Measurements from ENCODE around the gene CHD9. TPM values are rescaled to one million over a fixed set of nuclear protein-coding genes. Genes with fewer than 3 reads are reported as not detected.
A peak's percentile ranks its signal among the peaks of the same experiment; 100 is the strongest.
"Not testable (repeated sequence)": the region's sequence is repeated elsewhere in the genome, so short reads cannot be mapped to it uniquely, and the experiment has no call there.

Gene CHD9, protein sequence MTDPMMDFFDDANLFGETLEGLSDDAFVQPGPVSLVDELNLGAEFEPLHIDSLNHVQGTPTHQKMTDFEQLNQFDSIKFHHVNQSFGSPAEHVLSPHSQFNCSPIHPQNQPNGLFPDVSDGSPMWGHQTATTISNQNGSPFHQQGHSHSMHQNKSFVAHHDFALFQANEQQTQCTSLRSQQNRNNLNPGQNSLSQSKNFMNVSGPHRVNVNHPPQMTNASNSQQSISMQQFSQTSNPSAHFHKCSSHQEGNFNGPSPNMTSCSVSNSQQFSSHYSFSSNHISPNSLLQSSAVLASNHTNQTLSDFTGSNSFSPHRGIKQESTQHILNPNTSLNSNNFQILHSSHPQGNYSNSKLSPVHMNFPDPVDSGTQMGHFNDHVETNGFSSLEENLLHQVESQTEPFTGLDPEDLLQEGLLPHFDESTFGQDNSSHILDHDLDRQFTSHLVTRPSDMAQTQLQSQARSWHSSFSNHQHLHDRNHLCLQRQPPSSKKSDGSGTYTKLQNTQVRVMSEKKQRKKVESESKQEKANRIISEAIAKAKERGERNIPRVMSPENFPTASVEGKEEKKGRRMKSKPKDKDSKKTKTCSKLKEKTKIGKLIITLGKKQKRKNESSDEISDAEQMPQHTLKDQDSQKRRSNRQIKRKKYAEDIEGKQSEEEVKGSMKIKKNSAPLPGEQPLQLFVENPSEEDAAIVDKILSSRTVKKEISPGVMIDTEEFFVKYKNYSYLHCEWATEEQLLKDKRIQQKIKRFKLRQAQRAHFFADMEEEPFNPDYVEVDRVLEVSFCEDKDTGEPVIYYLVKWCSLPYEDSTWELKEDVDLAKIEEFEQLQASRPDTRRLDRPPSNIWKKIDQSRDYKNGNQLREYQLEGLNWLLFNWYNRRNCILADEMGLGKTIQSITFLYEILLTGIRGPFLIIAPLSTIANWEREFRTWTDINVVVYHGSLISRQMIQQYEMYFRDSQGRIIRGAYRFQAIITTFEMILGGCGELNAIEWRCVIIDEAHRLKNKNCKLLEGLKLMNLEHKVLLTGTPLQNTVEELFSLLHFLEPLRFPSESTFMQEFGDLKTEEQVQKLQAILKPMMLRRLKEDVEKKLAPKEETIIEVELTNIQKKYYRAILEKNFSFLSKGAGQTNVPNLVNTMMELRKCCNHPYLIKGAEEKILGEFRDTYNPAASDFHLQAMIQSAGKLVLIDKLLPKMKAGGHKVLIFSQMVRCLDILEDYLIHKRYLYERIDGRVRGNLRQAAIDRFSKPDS (N-terminal part only)
- total RNA-seq, result 10 to 100 TPM; 12.7 to 14.0 TPM

DNA sequence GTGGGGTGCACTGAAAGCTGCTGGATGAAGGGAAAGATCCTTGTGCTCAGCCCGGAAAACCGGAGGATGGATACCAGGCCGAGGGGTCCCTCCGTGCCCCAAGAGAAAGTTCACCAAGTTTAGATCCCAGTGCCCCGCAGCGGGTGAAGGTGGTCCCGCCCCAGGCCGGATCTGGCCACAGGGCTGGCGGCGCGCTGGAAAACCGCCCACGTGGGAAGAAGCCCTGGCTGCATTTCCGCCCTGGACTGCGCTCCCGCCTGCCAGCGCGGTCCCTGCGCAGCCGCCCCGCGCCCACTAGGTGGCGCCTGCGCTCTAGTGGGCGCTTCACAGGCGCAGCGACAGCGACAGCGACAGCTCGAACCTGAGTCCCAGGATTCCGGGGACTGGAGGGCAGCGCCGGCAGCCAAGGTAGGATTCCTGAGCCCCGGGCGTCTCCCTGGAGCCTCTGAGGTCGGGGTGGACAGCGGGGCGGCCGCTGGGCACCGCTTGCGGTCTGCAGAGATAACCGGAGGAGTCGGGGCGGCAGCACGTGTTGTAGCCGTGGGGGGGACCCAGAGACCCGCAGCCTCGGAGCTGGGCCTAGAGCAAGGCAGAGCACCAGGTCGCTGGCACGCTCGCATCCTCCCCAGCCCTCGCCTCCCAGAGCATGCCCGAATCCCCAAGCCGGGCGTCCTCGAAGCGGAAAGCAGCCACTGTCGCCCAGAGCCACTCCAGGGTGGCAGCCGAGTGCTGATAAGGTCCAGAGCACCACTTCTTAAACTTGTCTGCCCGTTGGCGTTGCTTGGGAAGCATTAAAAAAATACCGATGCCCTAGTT is at the start of gene CHD9:
CHD9 (plus strand) TSS at position 322 of the 816 bp plus-strand sequence. CDS start 101,099 bp downstream, outside the sequence.
- peak within 1 kb of the TSS; percentile 76 for H3K27ac Mint-ChIP-seq
- H3K36me3 Mint-ChIP-seq, result no peaks in the 10 kb centered on the region
- peak within 1 kb of the TSS; percentile 87 for H3K4me3 Mint-ChIP-seq
- H3K27me3 Mint-ChIP-seq, result peaks cover 12% of the 10 kb centered on the region
- DNase-seq, result peak; percentile 84
- no peaks in the 10 kb centered on the region for H3K9me3 Mint-ChIP-seq
- peaks cover 20% of the 10 kb centered on the region for H3K4me1 Mint-ChIP-seq

DNA sequence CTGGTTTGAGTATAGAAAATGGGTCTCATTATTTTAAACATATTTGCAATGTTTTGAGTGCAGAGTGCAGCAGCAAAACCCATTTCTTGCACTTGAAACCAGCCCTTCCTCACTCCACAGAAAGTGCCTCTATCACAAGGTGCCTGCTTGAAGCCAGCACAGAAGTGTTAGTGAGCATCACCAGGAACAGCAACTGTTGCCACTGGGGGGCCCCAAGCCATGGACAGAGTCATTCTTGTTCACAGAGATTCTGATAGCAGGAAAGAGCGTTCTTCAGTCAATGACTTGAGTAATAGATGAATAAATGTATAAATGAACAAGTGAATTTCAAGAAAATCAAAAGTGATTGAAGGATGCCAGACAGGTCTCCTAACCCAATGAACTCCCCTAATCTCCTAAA is 47.7 kb upstream of the CHD9 start:
- Mint-ChIP-seq H3K27ac (no peak overlapping the region), H3K4me3 (no peak overlapping the region), H3K27me3 (peaks cover 20% of the 10 kb centered on the region), H3K9me3 (no peaks in the 10 kb centered on the region), H3K4me1 (no peaks in the 10 kb centered on the region), H3K36me3 (no peaks in the 10 kb centered on the region)
- DNase-seq, result no peak

DNA sequence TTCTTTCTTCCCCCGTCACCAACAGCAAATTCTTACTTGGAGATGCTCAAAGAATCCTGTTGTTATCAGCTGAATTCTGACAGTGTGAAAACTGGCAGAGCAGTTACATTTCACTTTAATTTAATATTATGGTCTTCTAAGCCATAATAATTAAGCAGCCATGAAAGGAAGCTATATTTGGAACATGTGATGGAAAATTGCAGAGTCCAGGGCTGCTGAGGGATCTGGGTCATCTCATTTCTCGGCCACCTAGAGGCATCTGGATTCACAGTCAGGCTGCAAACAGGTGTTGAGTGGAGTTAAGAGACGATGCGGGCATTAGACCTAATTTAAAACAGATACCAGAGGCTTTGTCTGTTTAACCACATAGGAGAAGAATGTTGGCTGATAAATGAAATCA is 40.5 kb upstream of the CHD9 start:
- H3K27ac Mint-ChIP-seq, result no peak overlapping the region
- H3K4me1 Mint-ChIP-seq, result no peaks in the 10 kb centered on the region
- no peaks in the 10 kb centered on the region for H3K9me3 Mint-ChIP-seq

DNA sequence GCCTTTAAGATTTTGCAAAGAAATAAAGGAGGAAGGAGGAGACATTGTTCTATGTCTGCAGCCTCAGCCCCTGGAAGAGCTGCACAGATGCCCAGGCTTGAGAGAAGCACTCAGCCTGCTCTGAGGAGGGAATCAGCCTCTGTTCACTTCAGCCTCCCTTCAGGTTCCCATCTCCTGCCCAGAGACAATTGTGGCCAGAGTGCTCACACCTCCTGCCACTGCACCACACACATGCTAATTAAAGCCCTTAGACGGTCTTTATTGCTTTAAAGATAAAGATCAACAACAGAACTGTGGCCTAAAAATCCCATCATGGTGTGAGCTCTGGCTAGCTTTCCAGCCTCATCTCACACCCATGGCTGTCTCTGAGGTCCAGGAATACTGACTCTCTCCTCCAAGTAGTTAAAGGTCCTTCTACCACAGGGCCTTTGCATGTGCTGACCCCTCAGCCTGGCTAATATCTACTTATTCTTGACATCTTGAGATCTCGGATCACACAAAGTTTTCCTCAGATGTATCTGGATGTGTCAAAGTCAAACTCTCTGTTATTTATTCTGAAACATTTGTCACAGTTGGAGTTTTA is 35.9 kb upstream of the CHD9 start:
- Mint-ChIP-seq H3K4me3 (no peak overlapping the region), H3K36me3 (no peaks in the 10 kb centered on the region), H3K9me3 (no peaks in the 10 kb centered on the region), H3K27me3 (peaks cover 7% of the 10 kb centered on the region), H3K27ac (no peak overlapping the region), H3K4me1 (no peaks in the 10 kb centered on the region)
- DNase-seq, result no peak

More for the DNA sequence above, 40.5 kb upstream of the CHD9 start:
- no peak for DNase-seq
- Mint-ChIP-seq H3K4me3 (no peak overlapping the region), H3K27me3 (peaks cover 15% of the 10 kb centered on the region), H3K36me3 (no peaks in the 10 kb centered on the region)

DNA sequence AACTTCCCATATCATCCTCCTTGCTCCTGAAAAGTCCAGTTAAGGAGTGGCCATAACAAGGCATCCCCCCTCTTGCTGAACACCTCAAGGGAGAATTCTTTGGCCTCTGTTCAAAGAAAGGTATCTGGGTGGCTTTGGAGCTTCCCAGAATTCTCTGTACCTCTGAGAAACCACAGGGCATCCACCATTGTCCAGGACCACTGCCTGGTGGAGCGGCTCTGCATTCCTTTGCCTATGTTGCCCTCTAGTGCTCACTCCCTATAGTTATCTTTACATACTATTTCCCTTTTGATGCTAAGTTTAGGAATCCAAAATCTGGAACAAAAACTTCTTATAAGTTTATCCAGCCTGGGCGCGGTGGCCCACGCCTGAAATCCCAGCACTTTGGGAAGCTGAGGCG is 32.4 kb upstream of the CHD9 start:
- Mint-ChIP-seq H3K4me1 (no peaks in the 10 kb centered on the region), H3K4me3 (no peak overlapping the region), H3K9me3 (no peaks in the 10 kb centered on the region), H3K36me3 (no peaks in the 10 kb centered on the region), H3K27ac (no peak overlapping the region), H3K27me3 (peaks cover 3% of the 10 kb centered on the region)
- DNase-seq, result no peak

DNA sequence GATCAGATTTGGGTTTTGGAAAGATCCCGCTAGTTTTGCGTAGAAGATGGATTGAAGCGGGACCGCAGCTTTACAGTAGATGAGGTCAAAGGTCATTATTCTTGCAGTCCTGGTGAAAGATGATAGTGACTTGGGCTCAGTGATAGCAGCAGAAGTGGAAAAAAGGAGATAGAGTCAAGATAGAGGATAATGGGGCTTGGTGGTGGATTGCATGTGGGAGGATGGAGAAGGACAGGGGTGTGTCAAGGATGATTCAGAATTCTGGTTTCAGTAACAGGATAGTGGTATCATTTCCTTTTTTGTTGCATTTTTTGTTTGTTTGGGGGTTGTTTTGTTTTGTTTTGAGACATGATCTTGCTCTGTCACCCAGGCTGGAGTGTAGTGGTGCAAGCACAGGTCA is 30.7 kb upstream of the CHD9 start:
- H3K36me3 Mint-ChIP-seq, result no peaks in the 10 kb centered on the region
- no peak overlapping the region for H3K27ac Mint-ChIP-seq
- H3K9me3 Mint-ChIP-seq, result no peaks in the 10 kb centered on the region
- H3K4me3 Mint-ChIP-seq, result no peak overlapping the region
- peaks cover 5% of the 10 kb centered on the region for H3K27me3 Mint-ChIP-seq
- no peaks in the 10 kb centered on the region for H3K4me1 Mint-ChIP-seq
- no peak for DNase-seq

DNA sequence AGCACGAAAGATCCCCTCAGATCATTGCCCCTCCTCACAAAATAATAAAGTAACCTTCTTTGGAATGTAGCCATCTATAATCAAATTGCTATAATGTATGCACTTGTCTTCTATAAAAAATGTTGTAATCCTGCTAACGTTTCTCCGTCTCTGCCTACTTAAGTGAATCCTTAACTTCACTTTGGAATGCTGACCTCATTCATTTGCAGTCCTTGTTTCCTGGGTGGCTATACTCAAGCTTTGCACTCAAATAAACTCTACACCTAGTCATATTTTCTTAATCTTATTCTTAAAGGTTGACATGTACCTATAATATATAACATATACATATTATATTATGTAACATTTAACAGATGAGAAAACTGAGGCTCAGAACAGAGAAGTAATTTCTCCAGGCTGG is 24.8 kb upstream of the CHD9 start:
- no peak overlapping the region for H3K27ac Mint-ChIP-seq

DNA sequence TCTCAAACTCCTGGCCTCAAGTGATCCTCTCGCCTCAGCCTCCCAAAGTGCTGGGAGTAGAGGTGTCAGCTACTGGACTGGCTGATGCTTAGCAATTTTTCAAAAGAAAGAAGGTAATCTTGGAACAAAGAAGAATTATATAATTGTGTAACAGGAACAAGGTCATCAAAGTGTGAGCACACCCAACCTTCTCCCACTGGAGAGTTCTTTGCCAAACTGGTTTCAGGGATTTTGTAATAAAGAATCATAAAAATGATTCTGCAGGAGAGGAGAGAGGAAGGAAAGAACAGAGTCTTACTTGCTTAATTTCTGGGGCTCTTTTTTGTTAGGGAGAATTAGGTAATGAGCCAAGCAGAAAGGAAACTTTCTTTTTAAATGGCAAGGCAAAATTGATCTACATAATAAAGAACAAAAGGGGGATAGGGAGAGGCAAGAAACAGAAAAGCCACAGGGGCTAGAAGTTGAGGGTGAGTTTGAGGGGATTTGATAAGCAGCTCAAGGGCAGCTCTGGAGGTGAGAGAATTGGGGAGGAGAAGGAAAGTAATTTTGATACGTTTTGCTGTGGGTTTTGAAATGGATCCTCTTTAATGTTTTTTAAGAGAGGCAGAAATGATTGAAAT is 23.4 kb upstream of the CHD9 start:
- no peak overlapping the region for H3K4me3 Mint-ChIP-seq
- no peak for DNase-seq
- no peaks in the 10 kb centered on the region for H3K9me3 Mint-ChIP-seq
- H3K36me3 Mint-ChIP-seq, result peaks cover 1% of the 10 kb centered on the region
- H3K27ac Mint-ChIP-seq, result no peak overlapping the region
- H3K27me3 Mint-ChIP-seq, result peaks cover 12% of the 10 kb centered on the region
- H3K4me1 Mint-ChIP-seq, result peaks cover 2% of the 10 kb centered on the region

More for the DNA sequence above, 24.8 kb upstream of the CHD9 start:
- Mint-ChIP-seq H3K4me1 (peaks cover 2% of the 10 kb centered on the region), H3K27me3 (peaks cover 12% of the 10 kb centered on the region), H3K36me3 (peaks cover 1% of the 10 kb centered on the region), H3K4me3 (no peak overlapping the region), H3K9me3 (no peaks in the 10 kb centered on the region)
- DNase-seq, result no peak

DNA sequence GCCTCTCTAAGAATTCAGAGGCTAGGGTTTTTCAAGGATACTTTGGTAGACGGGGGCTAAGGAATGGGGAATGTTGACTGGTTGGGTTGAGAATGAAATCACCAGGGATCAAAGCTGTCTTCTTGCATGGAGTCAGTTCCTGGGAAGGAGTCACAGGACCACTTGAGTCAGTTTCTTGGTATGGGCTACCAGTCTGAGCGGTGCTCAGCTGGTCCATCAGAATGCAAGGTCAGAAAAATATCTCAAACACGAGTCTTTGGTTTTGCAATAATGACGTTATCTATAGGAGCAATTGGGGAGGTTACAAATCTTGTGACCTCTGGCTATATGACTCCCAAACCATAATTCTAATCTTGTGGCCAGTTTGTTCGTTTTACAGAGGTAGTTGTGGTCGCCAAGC is 20.5 kb upstream of the CHD9 start:
- no peak overlapping the region for H3K4me3 Mint-ChIP-seq
- no peak for DNase-seq
- no peak overlapping the region for H3K27ac Mint-ChIP-seq
- no peaks in the 10 kb centered on the region for H3K9me3 Mint-ChIP-seq
- H3K4me1 Mint-ChIP-seq, result peaks cover 2% of the 10 kb centered on the region
- H3K27me3 Mint-ChIP-seq, result peaks cover 9% of the 10 kb centered on the region
- peaks cover 1% of the 10 kb centered on the region for H3K36me3 Mint-ChIP-seq

DNA sequence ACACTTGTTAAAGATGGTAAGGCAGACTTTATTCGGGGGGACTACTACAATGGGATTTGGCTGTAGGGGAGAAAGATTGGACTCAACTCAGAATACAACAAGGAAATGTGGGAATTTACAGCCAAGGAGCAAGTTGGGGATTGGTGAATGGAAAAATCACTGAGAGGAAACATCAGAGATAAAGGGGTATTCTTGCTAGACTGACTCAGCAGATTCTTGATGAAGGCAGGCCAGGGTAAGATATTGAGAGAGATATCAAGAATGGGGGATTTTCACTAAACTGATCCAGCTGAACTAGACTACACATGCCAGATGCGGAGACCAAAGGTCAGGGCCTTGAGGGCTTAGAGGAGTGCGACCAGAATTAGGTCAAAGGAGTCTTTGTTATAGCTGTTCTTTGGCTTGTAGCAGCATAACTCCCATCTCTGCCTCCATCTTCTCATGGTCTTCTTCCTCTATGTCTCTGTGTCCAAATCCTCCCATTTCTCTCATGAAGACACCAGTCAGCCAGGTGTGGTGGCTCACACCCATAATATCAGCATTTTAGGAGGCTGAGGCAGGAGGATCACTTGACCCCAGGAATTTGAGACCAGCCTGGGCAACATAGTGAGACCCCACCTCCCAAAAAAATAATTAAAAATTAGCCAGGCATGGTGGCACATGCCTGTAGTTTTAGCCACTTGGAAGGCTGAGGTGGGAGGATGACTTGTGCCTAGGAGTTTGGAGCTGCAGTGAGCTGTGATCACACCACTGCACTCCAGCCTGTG is 19.4 kb upstream of the CHD9 start:
- Mint-ChIP-seq H3K4me1 (peaks cover 2% of the 10 kb centered on the region), H3K4me3 (no peak overlapping the region), H3K36me3 (peaks cover 1% of the 10 kb centered on the region), H3K27me3 (peaks cover 4% of the 10 kb centered on the region), H3K9me3 (no peaks in the 10 kb centered on the region), H3K27ac (no peak overlapping the region)
- DNase-seq, result no peak

DNA sequence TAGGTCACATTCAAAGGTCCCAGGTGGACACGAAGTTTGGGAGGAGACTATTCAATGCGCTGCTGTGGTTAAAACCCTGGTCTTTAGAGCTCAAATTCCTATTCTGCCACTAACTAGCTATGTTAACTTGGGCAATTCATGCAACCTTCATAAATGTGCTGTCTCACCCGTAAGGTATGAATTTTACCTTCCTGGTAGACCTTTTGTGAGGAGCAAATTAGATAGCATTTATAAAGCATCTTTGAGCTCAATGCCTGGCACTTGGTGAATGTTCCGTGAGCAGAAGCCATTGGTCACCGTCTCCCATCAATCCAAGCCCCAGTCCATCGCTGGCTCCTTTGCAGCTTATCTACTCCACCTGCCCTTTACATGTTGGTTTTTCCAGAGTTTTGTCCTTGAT is 18.7 kb upstream of the CHD9 start:
- Mint-ChIP-seq H3K4me1 (peaks cover 2% of the 10 kb centered on the region), H3K27me3 (peaks cover 4% of the 10 kb centered on the region), H3K36me3 (peaks cover 1% of the 10 kb centered on the region), H3K4me3 (no peak overlapping the region), H3K27ac (no peak overlapping the region), H3K9me3 (no peaks in the 10 kb centered on the region)
- DNase-seq, result no peak

DNA sequence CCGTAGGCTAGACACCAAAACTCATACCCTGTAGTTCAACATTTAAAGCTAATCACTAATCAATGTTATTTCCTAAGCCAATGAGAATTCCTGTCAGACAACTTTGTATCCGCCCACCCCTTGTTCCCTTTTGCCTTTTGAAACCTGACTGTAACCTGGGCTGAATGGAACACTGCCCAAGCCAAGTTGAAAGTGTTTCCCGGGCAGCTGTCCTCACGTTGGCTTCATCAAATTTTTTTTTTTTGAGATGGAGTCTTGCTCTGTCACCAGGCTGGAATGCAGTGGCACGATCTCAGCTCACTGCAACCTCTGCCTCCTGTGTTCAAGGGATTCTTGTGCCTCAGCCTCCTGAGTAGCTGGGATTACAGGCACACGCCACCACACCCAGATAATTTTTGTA is 18.1 kb upstream of the CHD9 start:
- not testable (repeated sequence) for H3K4me3 Mint-ChIP-seq, H3K36me3 Mint-ChIP-seq, H3K27ac Mint-ChIP-seq, H3K9me3 Mint-ChIP-seq, DNase-seq, H3K27me3 Mint-ChIP-seq, H3K4me1 Mint-ChIP-seq

DNA sequence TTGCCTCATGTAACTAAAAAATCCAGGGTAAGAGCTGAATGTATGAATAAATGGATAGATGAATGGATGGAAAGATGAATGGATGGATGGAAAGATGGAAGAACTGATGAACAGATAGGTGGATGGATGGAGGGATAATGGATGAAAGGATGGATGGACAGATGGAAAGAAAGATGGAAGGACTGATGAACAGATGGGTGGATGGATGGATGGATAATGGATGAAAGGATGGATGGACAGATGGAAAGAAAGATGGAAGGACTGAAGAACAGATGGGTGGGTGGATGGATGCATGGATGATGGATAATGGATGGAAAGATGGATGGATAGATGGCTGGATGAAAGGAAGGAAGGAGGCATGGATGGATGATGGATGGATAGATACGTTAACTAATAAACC is 14.0 kb upstream of the CHD9 start:
- no peaks in the 10 kb centered on the region for H3K9me3 Mint-ChIP-seq
- peaks cover 5% of the 10 kb centered on the region for H3K27me3 Mint-ChIP-seq
- no peak overlapping the region for H3K27ac Mint-ChIP-seq
- no peak for DNase-seq
- no peak overlapping the region for H3K4me3 Mint-ChIP-seq
- peaks cover 2% of the 10 kb centered on the region for H3K4me1 Mint-ChIP-seq
- no peaks in the 10 kb centered on the region for H3K36me3 Mint-ChIP-seq
